AG08396 (cell line): ENCODE results near the gene ST6GALNAC1.

Source experiments
- DNase-seq: peaks from one replicate; pipeline ENCODE4 v3.0.0; 2012; ENCODE audit warnings: low spot score, mixed read lengths

ST6GALNAC1 gene

GRCh38 chr17:76577876-76578275, 65.7 kb downstream of the ST6GALNAC1 start:
- DNase-seq, result no peak

GRCh38 chr17:76576189-76576588, 67.4 kb downstream of the ST6GALNAC1 start:
- DNase-seq, result no peak

GRCh38 chr17:76575570-76575969, 68.0 kb downstream of the ST6GALNAC1 start:
- DNase-seq, result no peak
